Measurements from ENCODE around the gene ALG9. TPM values are rescaled to one million over a fixed set of nuclear protein-coding genes. Genes with fewer than 3 reads are reported as not detected.

The ALG9 gene
- total RNA-seq, 1 donor from 2014 or later = 26.6 TPM

- DNase-seq (no peak), ATAC-seq (no peak)
- no peak overlapping the region for H3K27ac ChIP-seq
- H3K4me1 ChIP-seq = peaks cover 19% of the 10 kb centered on the region
- TF ChIP-seq, protein P1, sequence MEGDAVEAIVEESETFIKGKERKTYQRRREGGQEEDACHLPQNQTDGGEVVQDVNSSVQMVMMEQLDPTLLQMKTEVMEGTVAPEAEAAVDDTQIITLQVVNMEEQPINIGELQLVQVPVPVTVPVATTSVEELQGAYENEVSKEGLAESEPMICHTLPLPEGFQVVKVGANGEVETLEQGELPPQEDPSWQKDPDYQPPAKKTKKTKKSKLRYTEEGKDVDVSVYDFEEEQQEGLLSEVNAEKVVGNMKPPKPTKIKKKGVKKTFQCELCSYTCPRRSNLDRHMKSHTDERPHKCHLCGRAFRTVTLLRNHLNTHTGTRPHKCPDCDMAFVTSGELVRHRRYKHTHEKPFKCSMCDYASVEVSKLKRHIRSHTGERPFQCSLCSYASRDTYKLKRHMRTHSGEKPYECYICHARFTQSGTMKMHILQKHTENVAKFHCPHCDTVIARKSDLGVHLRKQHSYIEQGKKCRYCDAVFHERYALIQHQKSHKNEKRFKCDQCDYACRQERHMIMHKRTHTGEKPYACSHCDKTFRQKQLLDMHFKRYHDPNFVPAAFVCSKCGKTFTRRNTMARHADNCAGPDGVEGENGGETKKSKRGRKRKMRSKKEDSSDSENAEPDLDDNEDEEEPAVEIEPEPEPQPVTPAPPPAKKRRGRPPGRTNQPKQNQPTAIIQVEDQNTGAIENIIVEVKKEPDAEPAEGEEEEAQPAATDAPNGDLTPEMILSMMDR (IDR thresholded peaks at IDR 0.05) = no peak
- intact Hi-C loops (cut with DNase I) = loop anchor here (10.0 kb wide), 1 partner anchor 239 kb away; no protein-coding TSS in a partner anchor
- no peaks in the 10 kb centered on the region for H3K27me3 ChIP-seq
- H3K36me3 ChIP-seq = peaks cover 52% of the 10 kb centered on the region
- no peaks in the 10 kb centered on the region for H3K9me3 ChIP-seq
- H3K4me3 ChIP-seq = no peak overlapping the region
These were observed 37.9 kb downstream of the ALG9 start for GRCh38 chr11:111833524-111833923.

- TF ChIP-seq, protein P1 (IDR thresholded peaks at IDR 0.05) = no peak
- peaks cover 6% of the 10 kb centered on the region for H3K4me1 ChIP-seq
- intact Hi-C loops (cut with DNase I) = no loop called here
- H3K4me3 ChIP-seq = no peak overlapping the region
- DNase-seq = no peak
- no peak for ATAC-seq
- H3K9me3 ChIP-seq = no peaks in the 10 kb centered on the region
- no peak overlapping the region for H3K27ac ChIP-seq
- no peaks in the 10 kb centered on the region for H3K27me3 ChIP-seq
- H3K36me3 ChIP-seq = peaks cover 26% of the 10 kb centered on the region
These were observed 42.0 kb downstream of the ALG9 start for GRCh38 chr11:111829185-111829968.

- Histone ChIP-seq H3K9me3 (no peaks in the 10 kb centered on the region), H3K4me3 (no peak overlapping the region), H3K27me3 (no peaks in the 10 kb centered on the region), H3K36me3 (peaks cover 15% of the 10 kb centered on the region), H3K4me1 (no peaks in the 10 kb centered on the region), H3K27ac (no peak overlapping the region)
- ATAC-seq (no peak), DNase-seq (no peak)
- TF ChIP-seq, protein P1 (IDR thresholded peaks at IDR 0.05) = no peak
- intact Hi-C loops (cut with DNase I) = no loop called here
These were observed 44.9 kb downstream of the ALG9 start for GRCh38 chr11:111826322-111826950.

- Histone ChIP-seq H3K27me3 (no peaks in the 10 kb centered on the region), H3K27ac (no peak overlapping the region), H3K9me3 (no peaks in the 10 kb centered on the region), H3K4me1 (peaks cover 22% of the 10 kb centered on the region), H3K4me3 (no peak overlapping the region), H3K36me3 (peaks cover 6% of the 10 kb centered on the region)
- ATAC-seq = no peak
- DNase-seq = no peak
- TF ChIP-seq, protein P1 (IDR thresholded peaks at IDR 0.05) = no peak
- intact Hi-C loops (cut with DNase I) = no loop called here
These were observed 47.8 kb downstream of the ALG9 start for GRCh38 chr11:111823629-111824028.

- Histone ChIP-seq H3K4me3 (no peak overlapping the region), H3K27ac (no peak overlapping the region), H3K9me3 (no peaks in the 10 kb centered on the region), H3K4me1 (peaks cover 23% of the 10 kb centered on the region), H3K36me3 (peaks cover 2% of the 10 kb centered on the region), H3K27me3 (no peaks in the 10 kb centered on the region)
- ATAC-seq = no peak
- no peak for DNase-seq
- intact Hi-C loops (cut with DNase I) = no loop called here
- TF ChIP-seq, protein P1 (IDR thresholded peaks at IDR 0.05) = no peak
These were observed 48.2 kb downstream of the ALG9 start for GRCh38 chr11:111823131-111823530.
